A549 treated with RU486 at 1 μM for 4 hours (cell line): ENCODE results near the gene ZFP1. TPM values are rescaled to one million over a fixed set of nuclear protein-coding genes. Genes with fewer than 3 reads are reported as not detected.

Source experiments
- total RNA-seq: library from RNA; stranded (reverse); fragments of 200-300 nt; extraction: Qiagen RNA extraction; gene quantifications from 5 replicates; pipeline ENCODE4 v1.2.3, GENCODE V29; 2022; ENCODE audit warnings: low read depth

ZFP1 gene
- total RNA-seq, result 10.0 to 12.7 TPM (median 11.4 TPM) in 5 replicates

DNA sequence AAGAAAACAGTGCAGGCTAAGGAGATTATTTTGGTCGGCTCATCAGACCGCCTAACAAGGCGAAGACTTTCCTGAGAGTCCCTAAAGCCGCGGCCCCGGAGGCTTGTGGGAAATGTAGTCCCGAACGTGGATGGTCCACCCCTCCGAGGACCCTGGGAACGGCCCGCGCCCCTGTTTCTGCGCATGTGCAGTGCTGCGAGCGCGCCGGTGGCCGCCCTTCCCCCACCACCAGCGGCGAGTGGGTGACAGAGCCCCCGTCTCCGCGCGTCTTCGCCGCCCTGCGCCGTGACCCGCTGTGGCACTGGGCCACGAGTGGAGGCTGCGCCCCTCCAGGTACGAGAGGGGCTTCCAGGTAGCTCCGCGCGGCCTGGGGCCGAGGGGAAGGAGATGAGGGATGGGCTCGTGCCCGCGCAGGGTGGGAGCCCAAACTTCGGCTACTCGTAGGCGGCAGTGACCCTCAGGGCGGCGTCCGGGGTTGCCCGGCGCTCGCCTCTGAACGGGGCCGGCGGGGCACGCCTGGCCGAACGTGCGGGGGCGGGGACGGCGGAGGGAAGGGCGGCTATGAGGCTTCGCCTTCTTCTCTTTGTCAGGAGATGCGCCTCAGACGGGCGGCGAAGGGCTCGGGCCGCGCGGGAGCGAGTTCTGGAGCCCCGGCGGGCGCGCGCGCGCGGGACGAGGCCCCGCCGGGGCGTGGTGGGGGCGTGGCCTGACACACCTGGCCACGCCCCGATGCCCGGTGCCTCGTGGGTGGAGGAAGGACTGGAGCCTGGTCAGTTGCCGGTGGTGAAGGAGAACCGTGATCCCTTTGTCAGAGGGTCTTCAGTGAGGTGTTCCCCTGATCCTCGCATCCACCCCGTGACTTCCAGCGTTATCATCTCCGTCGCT lies at the start of gene ZFP1:
Gene ZFP1 (plus strand): TSS at position 214 of the 885 bp plus-strand sequence. CDS start 4,428 bp downstream, outside the sequence.

GRCh38 chr16:75116081-75116910 lies 32.0 kb upstream of the ZFP1 start, which contains the start of gene LDHD:
Gene LDHD, minus strand, starts transcription at chr16:75116780. Its CDS starts 60 bp downstream, at chr16:75116720.

DNA sequence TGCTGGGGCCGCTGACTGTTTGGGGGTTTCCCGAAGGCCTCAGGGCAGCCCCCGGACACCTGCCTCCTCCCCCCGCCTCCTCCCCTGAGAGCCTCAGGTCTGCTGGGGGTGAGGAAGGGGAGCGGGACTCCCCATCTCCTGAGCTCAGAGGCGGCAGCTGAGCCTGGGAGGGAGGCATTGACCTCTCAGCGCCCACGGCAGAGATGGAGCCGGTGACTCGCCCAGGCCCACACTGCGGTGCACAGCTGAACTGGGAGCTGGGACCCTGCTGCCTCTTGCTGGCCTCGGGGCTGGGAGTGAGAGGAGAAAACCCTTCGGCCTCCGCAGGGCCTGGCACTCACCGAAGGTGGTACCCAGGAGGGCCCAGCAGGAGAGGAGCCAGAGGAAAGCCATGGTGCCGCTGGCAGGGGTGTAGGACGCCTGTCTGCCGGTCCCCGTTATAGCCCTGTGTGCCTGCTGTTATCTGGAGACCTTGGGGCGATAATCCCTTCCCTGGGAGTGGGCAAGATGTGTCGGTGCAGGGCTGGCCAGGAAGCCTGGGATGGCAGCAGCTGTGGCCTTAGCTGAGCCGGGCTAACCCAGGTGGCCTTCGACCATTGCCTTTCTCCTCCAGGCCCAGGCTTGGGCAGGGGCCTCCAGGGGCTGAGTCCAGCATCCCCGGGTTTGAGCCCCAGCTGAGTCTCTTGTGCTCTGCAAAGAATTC lies 58.6 kb downstream of the ZFP1 start, which contains the start of gene CTRB2:
Gene CTRB2 (minus strand): TSS at position 413 of the 703 bp plus-strand sequence. CDS start 20 bp downstream, at position 393.

DNA sequence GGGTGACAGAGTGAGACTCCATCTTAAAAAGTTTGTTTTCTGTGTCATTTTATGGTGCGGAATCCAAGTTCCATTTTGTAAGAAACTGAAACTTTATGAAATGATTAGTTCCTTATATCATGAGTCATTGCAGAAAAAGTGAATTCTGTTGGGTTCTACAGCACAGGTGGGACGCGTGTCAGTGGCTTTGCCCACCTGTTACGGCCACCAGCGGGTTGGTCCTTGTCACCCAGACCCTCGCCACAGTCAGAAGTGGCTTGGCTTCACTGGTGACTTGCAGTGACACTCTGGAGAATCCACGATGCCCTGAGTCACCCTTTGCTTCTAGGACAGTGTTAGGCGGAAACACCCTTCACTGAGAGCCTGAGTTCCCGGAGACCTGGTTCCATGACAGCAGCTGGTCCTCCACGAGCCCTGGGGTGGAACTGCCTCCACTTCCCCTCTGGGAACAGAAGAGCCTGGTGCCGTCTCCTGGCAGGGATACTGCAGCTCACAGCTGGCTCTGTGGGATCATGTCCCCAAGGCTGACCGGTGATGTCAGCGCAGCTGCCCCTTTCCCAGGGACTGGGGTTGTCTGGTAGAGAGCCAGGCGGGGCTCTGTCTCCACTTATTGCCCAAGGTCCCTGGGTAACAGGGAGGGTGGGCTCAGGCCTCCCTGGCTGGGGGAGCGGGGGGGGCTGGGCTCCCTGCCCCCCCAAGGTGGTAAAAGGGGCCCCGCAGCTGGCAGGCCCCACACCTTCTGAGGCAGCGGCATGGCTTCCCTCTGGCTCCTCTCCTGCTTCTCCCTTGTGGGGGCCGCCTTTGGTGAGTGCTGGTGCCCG lies 70.1 kb downstream of the ZFP1 start, which contains the start of gene CTRB1:
Gene CTRB1 (plus strand): TSS at position 733 of the 821 bp plus-strand sequence. CDS start 20 bp downstream, at position 753.

Other genes starting within 250 kb of the ZFP1 start
- 28.0 to 33.6 TPM (median 28.9 TPM) in 5 replicates for gene WDR59, start 163.4 kb upstream of the ZFP1 start, total RNA-seq
- gene ZNRF1, start 149.5 kb upstream of the ZFP1 start, total RNA-seq, result 16.9 to 26.7 TPM (median 23.0 TPM) in 5 replicates
- gene LDHD, start 31.7 kb upstream of the ZFP1 start, total RNA-seq, result 0.35 to 1.1 TPM (median 0.80 TPM) in 5 replicates
- gene CTRB2, start 58.6 kb downstream of the ZFP1 start, total RNA-seq, result not detected in 5 replicates
- not detected in 5 replicates for gene CTRB1, start 70.5 kb downstream of the ZFP1 start, total RNA-seq
- 58.6 to 101 TPM (median 86.6 TPM) in 5 replicates for gene BCAR1, start 103.1 kb downstream of the ZFP1 start, total RNA-seq